K562 (cell line): ENCODE data around the gene ACSL3. TPM values are rescaled to one million over a fixed set of nuclear protein-coding genes. Genes with fewer than 3 reads are reported as not detected.

Experiments used
- ATAC-seq: fragments of 200-7000 bp; cut with Tn5 transposase; 3 replicates; pipeline ENCODE4 v1.9.1; 2020; ENCODE audit warnings: moderate library complexity
- BruUV-seq: library from RNA; stranded (reverse); fragments of 400-500 nt; replicated peaks from 2 replicates; lab custom pipeline; 2021; lab: Mats Ljungman, UMichigan
- CTCF ChIA-PET: fragments of 300-600 bp; formaldehyde crosslinking; extraction: SDS; loops from one replicate; lab custom pipeline; 2021; ENCODE audit warnings: low intra/inter-chr PET ratio; lab: Yijun Ruan, JAX
- POLR2A ChIA-PET: fragments of 300-600, 350-650 bp; sonication (Branson Sonifier 250); formaldehyde crosslinking; extraction: SDS; loops from one replicate; lab custom pipeline; 2021; ENCODE audit warnings: antibody characterized with exemption, inconsistent platforms; lab: Yijun Ruan, JAX
- DNase-seq, 4 experiments: peaks; one replicate each; pipeline versions ENCODE4 v3.0.0 to v3.0.0-alpha.2; 2011 to 2018; ENCODE audit warnings: low spot score in 3 of 4, mixed read lengths in 3 of 4; ENCODE audit errors: extremely low read depth in 1 of 4
- FAIRE-seq: peaks from 2 replicates; lab custom pipeline; 2011; peaks lifted over from hg19 to GRCh38; lab: Jason Lieb, UNC
- H2AFZ ChIP-seq: 2 replicates; pipeline ENCODE4 v1.6.0; 2011; ENCODE audit warnings: low read depth, low read length, control low read depth, inconsistent platforms
- H3K27ac ChIP-seq: fragments of 200-600 bp; 3 replicates; pipeline ENCODE4 v1.8.0; 2011; ENCODE audit warnings: low read depth, mild to moderate bottlenecking, control low read depth, inconsistent platforms, low read length, moderate library complexity, mixed read lengths; ENCODE audit errors: extremely low read depth
- H3K27me3 ChIP-seq, 2 experiments: fragments of 300-600 bp in 1 of 2; 2 replicates in 1 of 2; 3 replicates in 1 of 2; pipeline versions ENCODE4 v1.6.0 to v1.8.0; 2011; ENCODE audit warnings: inconsistent platforms in 2 of 2, low read length in 2 of 2, mild to moderate bottlenecking in 1 of 2, mixed read lengths in 1 of 2, moderate library complexity in 1 of 2; ENCODE audit not compliant: control insufficient read depth in 2 of 2, insufficient read depth in 2 of 2
- H3K36me3 ChIP-seq: fragments of 300-600 bp; 3 replicates; pipeline ENCODE4 v1.8.0; 2011; ENCODE audit warnings: mild to moderate bottlenecking, low read length, inconsistent platforms; ENCODE audit not compliant: control insufficient read depth, insufficient read depth
- H3K4me1 ChIP-seq, 2 experiments: fragments of 200-600 bp in 1 of 2; replicated peaks in 1 of 2; 2 replicates in 1 of 2; 3 replicates in 1 of 2; pipeline versions ENCODE4 v1.5.1 to v1.8.0; 2011; ENCODE audit warnings: inconsistent platforms in 2 of 2, low read length in 2 of 2, mild to moderate bottlenecking in 1 of 2, mixed read lengths in 1 of 2, moderate library complexity in 1 of 2; ENCODE audit not compliant: control insufficient read depth in 2 of 2, insufficient read depth in 2 of 2
- H3K4me2 ChIP-seq: 2 replicates; pipeline ENCODE4 v1.6.1; 2011; ENCODE audit warnings: low read length, control low read depth, inconsistent platforms, mixed read lengths; ENCODE audit not compliant: insufficient read depth
- H3K4me3 ChIP-seq: fragments of 200-600 bp; sonication (generic), shearing (Covaris generic); 2 replicates; pipeline ENCODE4 v1.5.1; 2016; ENCODE audit warnings: control low read depth, inconsistent platforms
- H3K79me2 ChIP-seq: fragments of 200-600 bp; 3 replicates; pipeline ENCODE4 v1.8.0; 2011; ENCODE audit warnings: low read length, inconsistent platforms; ENCODE audit not compliant: control insufficient read depth, insufficient read depth
- H3K9ac ChIP-seq, 2 experiments: 2 replicates each; pipeline versions ENCODE4 v1.6.0 to v1.6.1; 2011; ENCODE audit warnings: low read depth in 2 of 2, low read length in 2 of 2, control low read depth in 1 of 2, inconsistent platforms in 1 of 2, mild to moderate bottlenecking in 1 of 2, mixed read lengths in 1 of 2; ENCODE audit not compliant: insufficient read depth in 1 of 2
- H3K9me1 ChIP-seq: one replicate; pipeline ENCODE4 v1.6.0; 2011; ENCODE audit warnings: inconsistent platforms, mild to moderate bottlenecking, low read length, moderate library complexity; ENCODE audit not compliant: control insufficient read depth, insufficient read depth
- H3K9me3 ChIP-seq: replicated peaks from 2 replicates; pipeline ENCODE4 v1.5.1; 2011; ENCODE audit warnings: low read depth, low read length, inconsistent platforms; ENCODE audit not compliant: control insufficient read depth, insufficient read depth
- H4K20me1 ChIP-seq: replicated peaks from 2 replicates; pipeline ENCODE4 v1.6.1; 2011; ENCODE audit warnings: low read length, inconsistent platforms, mixed read lengths; ENCODE audit not compliant: control insufficient read depth, insufficient read depth
- ADNP ChIP-seq: fragments of 200-800 bp; sonication (Bioruptor generic); IDR thresholded peaks from 2 replicates; pipeline ENCODE4 v1.6.1; 2016; ENCODE audit warnings: missing genetic modification characterization, missing compliant biosample characterization
- FOS ChIP-seq: IDR thresholded peaks from 3 replicates; pipeline ENCODE4 v1.6.1; 2011; ENCODE audit not compliant: insufficient read length; ENCODE audit errors: extremely low read depth
- HDGF ChIP-seq: fragments of 450-650 bp; IDR thresholded peaks from 2 replicates; pipeline ENCODE4 v1.6.1; 2016
- HNRNPL ChIP-seq: fragments of 200-400 bp; formaldehyde crosslinking; IDR thresholded peaks from 2 replicates; pipeline ENCODE4 v1.6.1; 2017; ENCODE audit warnings: low read depth, mild to moderate bottlenecking, low read length
- KDM5B ChIP-seq: fragments of 200-600 bp; sonication (generic); IDR thresholded peaks from 2 replicates; pipeline ENCODE4 v1.6.1; 2012; ENCODE audit warnings: low read depth, mild to moderate bottlenecking, moderate library complexity, low read length, control low read depth, inconsistent platforms; ENCODE audit not compliant: insufficient replicate concordance
- MAX ChIP-seq: sonication (generic); formaldehyde crosslinking; IDR thresholded peaks from 2 replicates; pipeline ENCODE4 v1.9.0; 2022; ENCODE audit warnings: mild to moderate bottlenecking, missing genetic modification reagents
- ZKSCAN1 ChIP-seq: fragments of 150-350 bp; IDR thresholded peaks from 2 replicates; pipeline ENCODE4 v1.6.1; 2016; ENCODE audit warnings: low read depth, low read length
- WGBS: fragments of 100-300 bp; shearing (Covaris generic); methylation state at CpG from one replicate; pipeline ENCODE4 v1.1.6; 2016; ENCODE audit warnings: low coverage, mixed read lengths; ENCODE audit not compliant: insufficient coverage; ENCODE audit errors: missing lambda C conversion rate; 5-methylcytosine and 5-hydroxymethylcytosine counted together
- in situ Hi-C: fragments of 300-500 bp; cut with MboI; formaldehyde crosslinking; loops from 4 replicates; pipeline ENCODE4 v1.15.0; 2018; ENCODE audit warnings: inconsistent platforms, mixed read lengths
- intact Hi-C: fragments of 100-400 bp; cut with micrococcal nuclease; formaldehyde crosslinking; loops from 2 replicates; pipeline ENCODE4 v1.14.2; 2022
- polyA plus RNA-seq, 8 experiments: library from polyadenylated mRNA; depleted of rRNA in 4 of 8; stranded (reverse) in 5 of 8; unstranded in 3 of 8; fragments of >200 nt; fragmentation: Nextera tagmentation in 2 of 8; fragmentation: Illumina TruSeq in 1 of 8; extraction: Ambion mirVana in 2 of 8; extraction: Trizol in 1 of 8; gene quantifications; 2 replicates each; pipeline versions ENCODE4 v1.2.1 to v1.2.3, GENCODE V29; 2011 to 2014; ENCODE audit warnings: inconsistent platforms in 1 of 8, missing spikeins in 1 of 8
- total RNA-seq, 7 experiments: library from RNA; depleted of rRNA in 6 of 7; stranded (reverse); fragments of >200 nt in 6 of 7; fragmentation: Illumina TruSeq in 2 of 7; extraction: Trizol in 2 of 7; gene quantifications; 2 replicates each; pipeline versions ENCODE4 v1.2.1 to v1.2.3, GENCODE V29; 2011 to 2021; ENCODE audit warnings: low replicate concordance in 1 of 7
- TF ChIP-seq, protein P1 (sequence below): fragments of 200-800 bp; sonication (Bioruptor generic); IDR thresholded peaks from 2 replicates; pipeline ENCODE4 v1.6.1; 2017; ENCODE audit warnings: missing genetic modification characterization, missing compliant biosample characterization

ACSL3 gene
- total and polyA plus RNA-seq, 9 of the 15 experiments (the other 6 are each of a cell fraction or from before 2014, with no cell fraction given) = 21.3 to 123 (median 85.2) TPM

- Histone ChIP-seq H3K79me2 (no peaks in the 10 kb centered on the region; the same call in 2 of the 3 replicates), H3K4me2 (no peak overlapping the region), H3K27ac (no peak overlapping the region), H4K20me1 (no peaks in the 10 kb centered on the region), H3K9ac (no peak overlapping the region), H2AFZ (no peak overlapping the region), H3K36me3 (peaks cover 82% of the 10 kb centered on the region), H3K4me3 (no peak overlapping the region), H3K4me1 (no peaks in the 10 kb centered on the region), H3K9me3 (no peaks in the 10 kb centered on the region), H3K9me1 (no peaks in the 10 kb centered on the region), H3K27me3 (no peaks in the 10 kb centered on the region)
- FAIRE-seq = no peak
- ATAC-seq = no peak
- ChIA-PET CTCF (no interaction called here), POLR2A (no interaction called here)
- BruUV-seq = no TSS peak
- in situ Hi-C loops = loop anchor here (10.0 kb wide), 1 partner anchor 232 kb away; no protein-coding TSS in a partner anchor
- TF ChIP-seq MAX (CRISPR knock-in tag) (no peak), FOS (no peak), ADNP (tag) (no peak), HDGF (no peak), ZKSCAN1 (no peak), KDM5B (no peak), HNRNPL (no peak)
- TF ChIP-seq, protein P1, sequence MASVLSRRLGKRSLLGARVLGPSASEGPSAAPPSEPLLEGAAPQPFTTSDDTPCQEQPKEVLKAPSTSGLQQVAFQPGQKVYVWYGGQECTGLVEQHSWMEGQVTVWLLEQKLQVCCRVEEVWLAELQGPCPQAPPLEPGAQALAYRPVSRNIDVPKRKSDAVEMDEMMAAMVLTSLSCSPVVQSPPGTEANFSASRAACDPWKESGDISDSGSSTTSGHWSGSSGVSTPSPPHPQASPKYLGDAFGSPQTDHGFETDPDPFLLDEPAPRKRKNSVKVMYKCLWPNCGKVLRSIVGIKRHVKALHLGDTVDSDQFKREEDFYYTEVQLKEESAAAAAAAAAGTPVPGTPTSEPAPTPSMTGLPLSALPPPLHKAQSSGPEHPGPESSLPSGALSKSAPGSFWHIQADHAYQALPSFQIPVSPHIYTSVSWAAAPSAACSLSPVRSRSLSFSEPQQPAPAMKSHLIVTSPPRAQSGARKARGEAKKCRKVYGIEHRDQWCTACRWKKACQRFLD (CRISPR knock-in tag) = no peak
- WGBS = 93% methylated on average over 9 of the region's 9 CpGs
- intact Hi-C loops = no loop called here
- DNase-seq = no peak
Observed at GRCh38 chr2:222926915-222927314, 66.1 kb downstream of the ACSL3 start.
